AML-193 (cell line): ENCODE measurements around the gene CHKB.

ENCODE experiments used
- DNase-seq, 2 experiments: peaks; one replicate each; lab custom pipeline; 2025; lab: John Stamatoyannopoulos, UW

Gene CHKB

GRCh38 chr22:50599816-50600455, 17.3 kb upstream of the CHKB start:
- no peak for DNase-seq

GRCh38 chr22:50597097-50597496, 14.4 kb upstream of the CHKB start:
- no peak for DNase-seq

GRCh38 chr22:50595189-50595588, 12.5 kb upstream of the CHKB start:
- no peak for DNase-seq

GRCh38 chr22:50587407-50587806, 4.8 kb upstream of the CHKB start:
- no peak for DNase-seq

- DNase-seq, result no peak
Observed at GRCh38 chr22:50586416-50586815, 3.8 kb upstream of the CHKB start.

- DNase-seq, result no peak
Observed at GRCh38 chr22:50585781-50586180, 3.1 kb upstream of the CHKB start.

- DNase-seq, result no peak
Observed at GRCh38 chr22:50585238-50585637, 2.6 kb upstream of the CHKB start.

GRCh38 chr22:50584106-50585096, 1.8 kb upstream of the CHKB start:
- no peak for DNase-seq

- DNase-seq, result peak in 1 of 2 experiments; percentile 47
Observed at GRCh38 chr22:50583294-50583861, 729 bp upstream of the CHKB start.

GRCh38 chr22:50581950-50582492, 628 bp downstream of the CHKB start:
- DNase-seq, result peak; percentile 13 to 34

GRCh38 chr22:50581031-50581949, 1.4 kb downstream of the CHKB start:
- DNase-seq, result no peak

GRCh38 chr22:50579752-50580151, 2.9 kb downstream of the CHKB start:
- DNase-seq, result no peak

- DNase-seq, result no peak
Observed at GRCh38 chr22:50578776-50579310, 3.8 kb downstream of the CHKB start.

- no peak for DNase-seq
Observed at GRCh38 chr22:50577987-50578775, 4.5 kb downstream of the CHKB start, which contains the start of gene CPT1B. Gene CPT1B, minus strand, starts transcription at chr22:50578427. Its CDS starts 512 bp downstream, at chr22:50577915.

- DNase-seq, result no peak
Observed at GRCh38 chr22:50577697-50577986, 5.0 kb downstream of the CHKB start.

- DNase-seq, result no peak
Observed at GRCh38 chr22:50576806-50577696, 5.6 kb downstream of the CHKB start.

GRCh38 chr22:50576070-50576469, 6.6 kb downstream of the CHKB start:
- no peak for DNase-seq

GRCh38 chr22:50575426-50575941, 7.2 kb downstream of the CHKB start:
- DNase-seq, result no peak

GRCh38 chr22:50574383-50574755, 8.3 kb downstream of the CHKB start:
- no peak for DNase-seq
